Lower lobe of right lung (tissue), 2 donors: ENCODE data around the gene COPRS. TPM values are rescaled to one million over a fixed set of nuclear protein-coding genes. Genes with fewer than 3 reads are reported as not detected.

Experiments
- ATAC-seq, 2 donors: fragments of 200-7000 bp; cut with Tn5 transposase; one replicate each; pipeline ENCODE4 v1.9.1; 2020 to 2022; ENCODE audit warnings: mild to moderate bottlenecking in 2 of 2, moderate library complexity in 2 of 2
- DNase-seq: peaks from one replicate; pipeline ENCODE4 v3.0.0-alpha.2; 2020
- H3K27ac ChIP-seq: fragments of 200-600 bp; one replicate; pipeline ENCODE4 v1.8.0; 2022
- H3K27me3 ChIP-seq: fragments of 200-600 bp; one replicate; pipeline ENCODE4 v1.8.0; 2022; ENCODE audit warnings: low read depth
- H3K36me3 ChIP-seq: fragments of 200-600 bp; one replicate; pipeline ENCODE4 v1.8.0; 2022; ENCODE audit warnings: mild to moderate bottlenecking
- H3K4me1 ChIP-seq: fragments of 200-600 bp; one replicate; pipeline ENCODE4 v1.8.0; 2022
- H3K4me3 ChIP-seq: fragments of 200-600 bp; one replicate; pipeline ENCODE4 v1.8.0; 2022; ENCODE audit warnings: mild to moderate bottlenecking
- H3K9me3 ChIP-seq: fragments of 200-600 bp; one replicate; pipeline ENCODE4 v1.8.0; 2022
- CTCF ChIP-seq: fragments of 200-600 bp; IDR thresholded peaks from one replicate; pipeline ENCODE4 v1.8.0; 2022; ENCODE audit warnings: antibody characterized with exemption, mild to moderate bottlenecking
- intact Hi-C: fragments of 100-400 bp; cut with DNase I; formaldehyde crosslinking; loops from one replicate; pipeline ENCODE4 v1.11.0; 2022
- total RNA-seq: library from RNA; stranded (reverse); fragmentation: NEBNext Ultra II Directional; extraction: Animal tissue kit (Norgen Biotek cat#: 25700); gene quantifications from one replicate; pipeline ENCODE4 v1.2.1, GENCODE V29; 2021
- donor health status: DM: no; HTN: yes; CAD: no; lungs with severe emphysema.

COPRS gene
- total RNA-seq, 1 donor from 2014 or later, result 37.4 TPM

- no peaks in the 10 kb centered on the region for H3K27me3 ChIP-seq
- H3K36me3 ChIP-seq, result no peaks in the 10 kb centered on the region
- no peaks in the 10 kb centered on the region for H3K9me3 ChIP-seq
- ATAC-seq (no peak), DNase-seq (no peak)
- H3K27ac ChIP-seq, result no peak overlapping the region
- no peak for TF ChIP-seq CTCF
- intact Hi-C loops, result no loop called here
- no peak overlapping the region for H3K4me3 ChIP-seq
- no peaks in the 10 kb centered on the region for H3K4me1 ChIP-seq
Measured at GRCh38 chr17:31803494-31804213, 55.4 kb downstream of the COPRS start.

- Histone ChIP-seq H3K9me3 (no peaks in the 10 kb centered on the region), H3K4me3 (no peak overlapping the region), H3K27me3 (no peaks in the 10 kb centered on the region), H3K4me1 (no peaks in the 10 kb centered on the region), H3K36me3 (no peaks in the 10 kb centered on the region), H3K27ac (no peak overlapping the region)
- no peak for TF ChIP-seq CTCF
- ATAC-seq, result peak in 1 of 2 donors; percentile 51
- peak; percentile 54 for DNase-seq
- intact Hi-C loops, result no loop called here
Measured at GRCh38 chr17:31802502-31802901, 56.5 kb downstream of the COPRS start.

Other genes with a start within 250 kb of the COPRS start
- 47.4 TPM for gene UTP6, start 42.5 kb upstream of the COPRS start, total RNA-seq
- gene SUZ12, start 77.8 kb upstream of the COPRS start, total RNA-seq, result 25.0 TPM
- gene LRRC37B, start 148.1 kb upstream of the COPRS start, total RNA-seq, result 19.1 TPM